GM12878 (cell line): ENCODE measurements around the gene SPATA24. TPM values are rescaled to one million over a fixed set of nuclear protein-coding genes. Genes with fewer than 3 reads are reported as not detected.

Experiments used
- ATAC-seq: fragments of 200-7000 bp; cut with Tn5 transposase; 3 replicates; pipeline ENCODE4 v1.9.1; 2020; ENCODE audit warnings: mild to moderate bottlenecking, moderate library complexity
- BruUV-seq: library from RNA; stranded (reverse); fragments of 400-500 nt; replicated peaks from 2 replicates; lab custom pipeline; 2021; lab: Mats Ljungman, UMichigan
- CTCF ChIA-PET: fragments of 300-600 bp; sonication (Branson Sonifier 250); formaldehyde crosslinking; extraction: SDS; loops from one replicate; lab custom pipeline; 2021; ENCODE audit warnings: inconsistent platforms; lab: Yijun Ruan, JAX
- POLR2A ChIA-PET: fragments of 350-600 bp; formaldehyde crosslinking; extraction: SDS; loops from one replicate; lab custom pipeline; 2021; ENCODE audit warnings: inconsistent platforms; lab: Charles Lee
- RAD21 ChIA-PET: fragments of 300-600 bp; sonication (Branson Sonifier 250); formaldehyde crosslinking; loops from one replicate; lab custom pipeline; 2023; ENCODE audit warnings: antibody characterized with exemption; ENCODE audit not compliant: unreplicated experiment; lab: Charles Lee
- SMC1A ChIA-PET: fragments of 300-600 bp; sonication (Branson Sonifier 250); formaldehyde crosslinking; loops from one replicate; lab custom pipeline; 2023; ENCODE audit not compliant: unreplicated experiment, uncharacterized antibody; lab: Charles Lee
- DNase-seq: peaks from one replicate; pipeline ENCODE4 v3.0.0-alpha.2; 2011; ENCODE audit warnings: low read depth, low spot score
- FAIRE-seq: peaks from 3 replicates; lab custom pipeline; 2011; peaks lifted over from hg19 to GRCh38; lab: Jason Lieb, UNC
- H2AFZ ChIP-seq: 2 replicates; pipeline ENCODE4 v1.6.0; 2011; ENCODE audit warnings: low read depth, low read length, control low read depth; ENCODE audit not compliant: control insufficient read depth
- H3K27ac ChIP-seq: 2 replicates; pipeline ENCODE4 v1.5.1; 2011; ENCODE audit warnings: control low read depth; ENCODE audit not compliant: control insufficient read depth, insufficient read depth
- H3K27me3 ChIP-seq, 2 experiments: replicated peaks in 1 of 2; 2 replicates each; pipeline versions ENCODE4 v1.6.0 to v1.6.1; 2011; ENCODE audit warnings: low read length in 1 of 2; ENCODE audit not compliant: control insufficient read depth in 2 of 2, insufficient read depth in 2 of 2
- H3K36me3 ChIP-seq, 2 experiments: 2 replicates each; pipeline ENCODE4 v1.5.1; 2011; ENCODE audit warnings: low read length in 1 of 2; ENCODE audit not compliant: control insufficient read depth in 2 of 2, insufficient read depth in 2 of 2
- H3K4me1 ChIP-seq: 2 replicates; pipeline ENCODE4 v1.6.1; 2011; ENCODE audit warnings: mild to moderate bottlenecking, low read length, moderate library complexity, mixed read lengths; ENCODE audit not compliant: control insufficient read depth, insufficient read depth
- H3K4me2 ChIP-seq: 2 replicates; pipeline ENCODE4 v1.6.0; 2011; ENCODE audit warnings: control low read depth; ENCODE audit not compliant: control insufficient read depth, insufficient read depth
- H3K4me3 ChIP-seq: fragments of 200-600 bp; sonication (generic); 2 replicates; pipeline ENCODE4 v1.5.1; 2016
- H3K79me2 ChIP-seq: 2 replicates; pipeline ENCODE4 v1.6.0; 2011; ENCODE audit warnings: low read length; ENCODE audit not compliant: control insufficient read depth, insufficient read depth
- H3K9ac ChIP-seq: 2 replicates; pipeline ENCODE4 v1.8.0; 2011; ENCODE audit warnings: low read length, control low read depth, mixed read lengths; ENCODE audit not compliant: control insufficient read depth, insufficient read depth
- H3K9me3 ChIP-seq: replicated peaks from 3 replicates; pipeline ENCODE4 v1.5.1; 2011; ENCODE audit warnings: mild to moderate bottlenecking, low read length; ENCODE audit not compliant: control insufficient read depth, insufficient read depth
- H4K20me1 ChIP-seq: 2 replicates; pipeline ENCODE4 v1.6.0; 2011; ENCODE audit not compliant: control insufficient read depth, insufficient read depth
- BACH1 ChIP-seq: fragments of 450-650 bp; IDR thresholded peaks from 2 replicates; pipeline ENCODE4 v1.6.1; 2017; ENCODE audit warnings: mild to moderate bottlenecking, borderline replicate concordance
- BCL3 ChIP-seq: IDR thresholded peaks from 2 replicates; pipeline ENCODE4 v1.6.1; 2011; ENCODE audit warnings: borderline replicate concordance, low read depth, mild to moderate bottlenecking, moderate library complexity, low read length; ENCODE audit not compliant: insufficient read depth, poor library complexity, severe bottlenecking
- E2F4 ChIP-seq: IDR thresholded peaks from 2 replicates; pipeline ENCODE4 v1.6.1; 2012; ENCODE audit warnings: low read depth, low read length, improper control_type of control experiment
- IRF5 ChIP-seq: fragments of 450-650 bp; IDR thresholded peaks from 2 replicates; pipeline ENCODE4 v1.6.1; 2017; ENCODE audit warnings: borderline replicate concordance
- SPI1 ChIP-seq: IDR thresholded peaks from 2 replicates; pipeline ENCODE4 v1.6.1; 2011; ENCODE audit warnings: low read depth, mild to moderate bottlenecking, low read length, moderate library complexity, borderline replicate concordance; ENCODE audit not compliant: insufficient read depth
- WGBS: methylation state at CpG from one replicate; pipeline ENCODE4 v1.1.6; 2016; ENCODE audit warnings: low lambda C conversion rate; ENCODE audit not compliant: insufficient replicate concordance, insufficient coverage; ENCODE audit errors: missing lambda C conversion rate; 5-methylcytosine and 5-hydroxymethylcytosine counted together
- in situ Hi-C: fragments of 300-500 bp; cut with MboI; formaldehyde crosslinking; loops from 9 replicates; pipeline ENCODE4 v1.14.3; 2018; ENCODE audit warnings: mixed read lengths
- intact Hi-C: fragments of 100-400 bp; cut with micrococcal nuclease; formaldehyde crosslinking; loops from one replicate; pipeline ENCODE4 v1.14.2; 2022; ENCODE audit not compliant: unreplicated experiment
- polyA plus RNA-seq, 11 experiments: library from polyadenylated mRNA; depleted of rRNA in 4 of 11; unstranded in 6 of 11; stranded (reverse) in 5 of 11; fragments of >200 nt; fragmentation: Nextera tagmentation in 4 of 11; fragmentation: Illumina TruSeq in 1 of 11; extraction: Ambion mirVana in 4 of 11; extraction: Trizol in 1 of 11; gene quantifications; 1 replicate in 1 of 11; 2 replicates in 10 of 11; pipeline versions ENCODE4 v1.2.1 to v1.2.3, GENCODE V29; 2011 to 2016; ENCODE audit warnings: inconsistent platforms in 2 of 11, missing spikeins in 2 of 11, low read depth in 1 of 11
- total RNA-seq, 4 experiments: library from RNA; depleted of rRNA in 3 of 4; stranded (reverse); fragments of >200 nt in 3 of 4; fragmentation: Illumina TruSeq in 1 of 4; extraction: Trizol in 1 of 4; gene quantifications; 2 replicates each; pipeline versions ENCODE4 v1.2.1 to v1.2.3, GENCODE V29; 2013 to 2021
- TF ChIP-seq, protein P1 (sequence below): IDR thresholded peaks from 2 replicates; pipeline ENCODE4 v1.6.1; 2012; ENCODE audit warnings: mild to moderate bottlenecking, low read depth, low read length
- TF ChIP-seq, protein P2 (sequence below), 3 experiments: IDR thresholded peaks in 2 of 3; conservative IDR thresholded peaks in 1 of 3; 2 replicates each; pipeline ENCODE4 v1.5.1; 2011; ENCODE audit warnings: low read depth in 3 of 3, low read length in 3 of 3, mild to moderate bottlenecking in 3 of 3, control low read depth in 2 of 3, moderate library complexity in 2 of 3, inconsistent platforms in 1 of 3, mixed read lengths in 1 of 3; ENCODE audit not compliant: control insufficient read depth in 2 of 3, insufficient read depth in 1 of 3; ENCODE audit errors: extremely low read depth in 1 of 3

The SPATA24 gene
- total and polyA plus RNA-seq, 10 of the 15 experiments (the other 5 are each of a cell fraction or from before 2014, with no cell fraction given): 4.1 to 9.8 (median 7.3) TPM

GRCh38 chr5:139385061-139386049 lies 18.5 kb downstream of the SPATA24 start:
- Histone ChIP-seq H4K20me1 (no peaks in the 10 kb centered on the region), H2AFZ (no peak overlapping the region), H3K27me3 (no peaks in the 10 kb centered on the region), H3K4me3 (peak overlapping the region; percentile 17; the same call in 1 of the 2 replicates), H3K4me2 (peak overlapping the region; percentile 51), H3K4me1 (peaks cover 42% of the 10 kb centered on the region), H3K27ac (peak overlapping the region; percentile 62), H3K9ac (peak overlapping the region; percentile 42), H3K9me3 (no peaks in the 10 kb centered on the region), H3K79me2 (peaks cover 35% of the 10 kb centered on the region), H3K36me3 (no peaks in the 10 kb centered on the region; a peak in 2 of 4 replicates)
- no peak for DNase-seq
- ChIA-PET SMC1A (interaction anchor here (1.0 to 3.9 kb wide), 3 partner anchors 17 to 81 kb away, joined by 3 to 19 read pairs (median 3); partner anchors contain the start of gene SPATA24), RAD21 (interaction anchor here (0.7 to 1.0 kb wide), 2 partner anchors 19 to 919 kb away, joined by 3 read pairs; no protein-coding TSS in a partner anchor), CTCF (interaction anchor here (0.9 to 3.2 kb wide), 4 partner anchors 11 to 134 kb away, joined by 3 to 15 read pairs (median 4); partner anchors contain the start of gene PAIP2), POLR2A (interaction anchor here (0.7 to 6.8 kb wide), 3 partner anchors 11 to 66 kb away, joined by 3 to 74 read pairs (median 4); partner anchors contain the start of gene SPATA24)
- peak; percentile 2; the same call in 2 of the 3 replicates for ATAC-seq
- peak; percentile 82 for FAIRE-seq
- in situ Hi-C loops (no loop called here), intact Hi-C loops (loop anchor here (5.0 kb wide), 1 partner anchor 188 kb away; the partner anchor contains the start of gene SIL1)
- BruUV-seq: no TSS peak
- 38% methylated on average over 8 of the region's 8 CpGs for WGBS
- no peak for TF ChIP-seq BACH1
- TF ChIP-seq, protein P1, sequence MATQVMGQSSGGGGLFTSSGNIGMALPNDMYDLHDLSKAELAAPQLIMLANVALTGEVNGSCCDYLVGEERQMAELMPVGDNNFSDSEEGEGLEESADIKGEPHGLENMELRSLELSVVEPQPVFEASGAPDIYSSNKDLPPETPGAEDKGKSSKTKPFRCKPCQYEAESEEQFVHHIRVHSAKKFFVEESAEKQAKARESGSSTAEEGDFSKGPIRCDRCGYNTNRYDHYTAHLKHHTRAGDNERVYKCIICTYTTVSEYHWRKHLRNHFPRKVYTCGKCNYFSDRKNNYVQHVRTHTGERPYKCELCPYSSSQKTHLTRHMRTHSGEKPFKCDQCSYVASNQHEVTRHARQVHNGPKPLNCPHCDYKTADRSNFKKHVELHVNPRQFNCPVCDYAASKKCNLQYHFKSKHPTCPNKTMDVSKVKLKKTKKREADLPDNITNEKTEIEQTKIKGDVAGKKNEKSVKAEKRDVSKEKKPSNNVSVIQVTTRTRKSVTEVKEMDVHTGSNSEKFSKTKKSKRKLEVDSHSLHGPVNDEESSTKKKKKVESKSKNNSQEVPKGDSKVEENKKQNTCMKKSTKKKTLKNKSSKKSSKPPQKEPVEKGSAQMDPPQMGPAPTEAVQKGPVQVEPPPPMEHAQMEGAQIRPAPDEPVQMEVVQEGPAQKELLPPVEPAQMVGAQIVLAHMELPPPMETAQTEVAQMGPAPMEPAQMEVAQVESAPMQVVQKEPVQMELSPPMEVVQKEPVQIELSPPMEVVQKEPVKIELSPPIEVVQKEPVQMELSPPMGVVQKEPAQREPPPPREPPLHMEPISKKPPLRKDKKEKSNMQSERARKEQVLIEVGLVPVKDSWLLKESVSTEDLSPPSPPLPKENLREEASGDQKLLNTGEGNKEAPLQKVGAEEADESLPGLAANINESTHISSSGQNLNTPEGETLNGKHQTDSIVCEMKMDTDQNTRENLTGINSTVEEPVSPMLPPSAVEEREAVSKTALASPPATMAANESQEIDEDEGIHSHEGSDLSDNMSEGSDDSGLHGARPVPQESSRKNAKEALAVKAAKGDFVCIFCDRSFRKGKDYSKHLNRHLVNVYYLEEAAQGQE: no peak
- no peak for TF ChIP-seq SPI1
- TF ChIP-seq E2F4: no peak
- TF ChIP-seq BCL3: peak; percentile 11
- no peak for TF ChIP-seq IRF5
- TF ChIP-seq, protein P2, sequence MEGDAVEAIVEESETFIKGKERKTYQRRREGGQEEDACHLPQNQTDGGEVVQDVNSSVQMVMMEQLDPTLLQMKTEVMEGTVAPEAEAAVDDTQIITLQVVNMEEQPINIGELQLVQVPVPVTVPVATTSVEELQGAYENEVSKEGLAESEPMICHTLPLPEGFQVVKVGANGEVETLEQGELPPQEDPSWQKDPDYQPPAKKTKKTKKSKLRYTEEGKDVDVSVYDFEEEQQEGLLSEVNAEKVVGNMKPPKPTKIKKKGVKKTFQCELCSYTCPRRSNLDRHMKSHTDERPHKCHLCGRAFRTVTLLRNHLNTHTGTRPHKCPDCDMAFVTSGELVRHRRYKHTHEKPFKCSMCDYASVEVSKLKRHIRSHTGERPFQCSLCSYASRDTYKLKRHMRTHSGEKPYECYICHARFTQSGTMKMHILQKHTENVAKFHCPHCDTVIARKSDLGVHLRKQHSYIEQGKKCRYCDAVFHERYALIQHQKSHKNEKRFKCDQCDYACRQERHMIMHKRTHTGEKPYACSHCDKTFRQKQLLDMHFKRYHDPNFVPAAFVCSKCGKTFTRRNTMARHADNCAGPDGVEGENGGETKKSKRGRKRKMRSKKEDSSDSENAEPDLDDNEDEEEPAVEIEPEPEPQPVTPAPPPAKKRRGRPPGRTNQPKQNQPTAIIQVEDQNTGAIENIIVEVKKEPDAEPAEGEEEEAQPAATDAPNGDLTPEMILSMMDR (IDR thresholded peaks at IDR 0.05 in 2 of 3, conservative IDR thresholded peaks at IDR 0.05 in 1 of 3; ENCODE audit: control insufficient read depth in 2 of 3, extremely low read depth in 1 of 3, insufficient read depth in 1 of 3, low read depth in 3 of 3, low read length in 3 of 3): peak; percentile 9 to 29 (median 9); a peak in 2 of 6 replicates
